22Rv1 (cell line): ENCODE measurements around the gene NBAS.

Experiments used
- CTCF ChIP-seq: fragments of 450-650 bp; IDR thresholded peaks from 2 replicates; pipeline ENCODE4 v1.5.1; 2017; ENCODE audit warnings: mild to moderate bottlenecking
- ZFX ChIP-seq: fragments of 450-650 bp; IDR thresholded peaks from 2 replicates; pipeline ENCODE4 v1.6.1; 2017; ENCODE audit warnings: antibody characterized with exemption, borderline replicate concordance

GRCh38 chr2:15472133-15472532 lies 89.0 kb downstream of the NBAS start:
- TF ChIP-seq CTCF, result no peak
- TF ChIP-seq ZFX, result no peak
